Trophoblast cell (in vitro differentiated cells and primary cell): ENCODE measurements around the gene TXLNA.
"Not testable (repeated sequence)": the region's sequence is repeated elsewhere in the genome, so short reads cannot be mapped to it uniquely, and the experiment has no call there.

Experiments
- DNase-seq, 2 donors: peaks; one replicate each; pipeline ENCODE4 v3.0.0-alpha.2; 2016
- H2AFZ ChIP-seq: 2 replicates; pipeline ENCODE4 v1.6.1; 2013; ENCODE audit warnings: low read length, moderate library complexity, mild to moderate bottlenecking; ENCODE audit not compliant: insufficient read depth, poor library complexity
- H2AK5ac ChIP-seq: 2 replicates; pipeline ENCODE4 v1.6.1; 2013; ENCODE audit warnings: mild to moderate bottlenecking, low read length
- H2BK120ac ChIP-seq: 2 replicates; pipeline ENCODE4 v1.6.1; 2013; ENCODE audit warnings: low read length, mild to moderate bottlenecking, moderate library complexity; ENCODE audit not compliant: insufficient read depth, poor library complexity
- H2BK12ac ChIP-seq: 2 replicates; pipeline ENCODE4 v1.6.1; 2013; ENCODE audit warnings: mild to moderate bottlenecking, low read length, moderate library complexity
- H2BK5ac ChIP-seq: 2 replicates; pipeline ENCODE4 v1.6.1; 2013; ENCODE audit warnings: low read length, low read depth, moderate library complexity, mild to moderate bottlenecking; ENCODE audit not compliant: poor library complexity
- H3K14ac ChIP-seq: 2 replicates; pipeline ENCODE4 v1.6.1; 2013; ENCODE audit warnings: mild to moderate bottlenecking, low read length
- H3K18ac ChIP-seq: 2 replicates; pipeline ENCODE4 v1.6.1; 2013; ENCODE audit warnings: mild to moderate bottlenecking, low read length
- H3K23ac ChIP-seq: 2 replicates; pipeline ENCODE4 v1.6.1; 2013; ENCODE audit warnings: low read length
- H3K27ac ChIP-seq: 2 replicates; pipeline ENCODE4 v1.5.1; 2013; ENCODE audit warnings: low read depth, mild to moderate bottlenecking, inconsistent platforms, low read length, moderate library complexity
- H3K27me3 ChIP-seq: 2 replicates; pipeline ENCODE4 v1.6.1; 2013; ENCODE audit warnings: inconsistent platforms, mild to moderate bottlenecking, low read length, moderate library complexity; ENCODE audit not compliant: insufficient read depth
- H3K36me3 ChIP-seq, 2 experiments: 1 replicate in 1 of 2; 2 replicates in 1 of 2; pipeline ENCODE4 v1.6.1; 2013; ENCODE audit warnings: low read length in 2 of 2, mild to moderate bottlenecking in 2 of 2, moderate library complexity in 1 of 2; ENCODE audit not compliant: insufficient read depth in 2 of 2, control insufficient read depth in 1 of 2
- H3K4ac ChIP-seq: 2 replicates; pipeline ENCODE4 v1.6.1; 2013; ENCODE audit warnings: low read depth, mild to moderate bottlenecking, low read length, moderate library complexity
- H3K4me1 ChIP-seq, 2 experiments: 1 replicate in 1 of 2; 2 replicates in 1 of 2; pipeline ENCODE4 v1.6.1; 2013; ENCODE audit warnings: low read length in 2 of 2, mild to moderate bottlenecking in 2 of 2, moderate library complexity in 1 of 2; ENCODE audit not compliant: insufficient read depth in 2 of 2, control insufficient read depth in 1 of 2
- H3K4me2 ChIP-seq: 2 replicates; pipeline ENCODE4 v1.6.1; 2013; ENCODE audit warnings: inconsistent platforms, mild to moderate bottlenecking, low read length, moderate library complexity
- H3K4me3 ChIP-seq: 2 replicates; pipeline ENCODE4 v1.5.1; 2013; ENCODE audit warnings: mild to moderate bottlenecking, low read depth, low read length, inconsistent platforms
- H3K79me1 ChIP-seq: one replicate; pipeline ENCODE4 v1.6.1; 2013; ENCODE audit warnings: low read length
- H3K79me2 ChIP-seq: 2 replicates; pipeline ENCODE4 v1.6.1; 2013; ENCODE audit warnings: low read length, mild to moderate bottlenecking; ENCODE audit not compliant: control insufficient read depth, insufficient read depth, poor library complexity
- H3K9ac ChIP-seq: 2 replicates; pipeline ENCODE4 v1.6.1; 2013; ENCODE audit warnings: mild to moderate bottlenecking, low read length
- H3K9me3 ChIP-seq: 2 replicates; pipeline ENCODE4 v1.6.1; 2013; ENCODE audit warnings: low read depth, mild to moderate bottlenecking, control low read depth, inconsistent platforms, low read length; ENCODE audit not compliant: insufficient read depth
- H4K12ac ChIP-seq: 2 replicates; pipeline ENCODE4 v1.6.1; 2013; ENCODE audit warnings: low read depth, mild to moderate bottlenecking, low read length, moderate library complexity
- H4K8ac ChIP-seq: 2 replicates; pipeline ENCODE4 v1.6.1; 2013; ENCODE audit warnings: low read depth, mild to moderate bottlenecking, low read length, moderate library complexity
- H4K91ac ChIP-seq: one replicate; pipeline ENCODE4 v1.6.1; 2013; ENCODE audit warnings: low read depth, mild to moderate bottlenecking, low read length, moderate library complexity
- WGBS: extraction: QIAGEN DNeasy Blood & Tissue Kit; methylation state at CpG from one replicate; pipeline ENCODE4 v1.1.7; 2013; ENCODE audit warnings: missing lambda C conversion rate; ENCODE audit not compliant: insufficient read length, insufficient coverage; ENCODE audit errors: extremely low coverage; 5-methylcytosine and 5-hydroxymethylcytosine counted together

The TXLNA gene

DNA sequence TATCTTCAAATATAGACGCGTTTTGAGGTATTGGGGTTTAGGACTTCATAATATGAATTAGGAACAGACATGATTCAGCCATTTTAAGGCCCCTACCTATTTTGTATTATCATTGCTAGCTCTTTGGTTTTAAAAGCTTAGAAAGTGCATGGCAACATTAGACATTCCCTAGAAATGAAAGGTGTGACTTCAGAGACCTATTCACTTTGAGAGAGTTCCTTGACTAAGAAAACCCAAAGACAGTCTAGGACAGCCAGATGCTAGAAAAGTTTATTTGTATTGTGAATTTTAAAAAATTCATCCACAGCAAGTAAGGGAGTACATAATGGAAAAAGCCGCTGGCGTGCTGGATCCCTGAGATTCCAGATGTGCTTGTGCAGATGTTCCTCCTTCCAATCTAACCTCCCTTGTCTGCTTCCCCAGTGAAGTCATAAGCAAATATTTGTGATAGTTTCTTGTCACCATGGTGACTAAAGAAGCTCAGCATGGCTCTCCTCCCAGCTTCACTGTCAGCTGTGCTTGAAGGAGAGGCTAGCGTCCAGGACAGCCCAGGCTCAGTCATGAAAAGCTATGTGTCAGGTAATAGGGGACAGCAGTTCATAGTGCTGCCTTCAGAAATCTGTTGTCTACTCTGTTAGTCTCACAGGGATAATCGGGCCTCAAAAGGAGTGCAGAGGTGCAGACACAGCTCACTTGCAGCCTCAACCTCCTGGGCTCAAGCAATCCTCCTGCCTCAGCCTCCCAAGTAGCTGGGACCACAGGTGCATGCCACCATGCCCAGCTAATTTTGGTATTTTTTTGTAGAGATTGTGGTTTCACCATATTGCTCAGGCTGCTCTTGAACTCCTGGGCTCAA lies 36.8 kb upstream of the TXLNA start:
- H3K23ac ChIP-seq, result no peak overlapping the region
- H3K79me1 ChIP-seq, result no peaks in the 10 kb centered on the region
- no CpG with 5 or more reads among the region's 6 CpGs for WGBS
- H3K4ac ChIP-seq, result no peak overlapping the region
- H2BK5ac ChIP-seq, result no peak overlapping the region
- peaks cover 1% of the 10 kb centered on the region for H3K9me3 ChIP-seq
- H3K18ac ChIP-seq, result no peak overlapping the region
- H3K4me2 ChIP-seq, result no peak overlapping the region
- H4K91ac ChIP-seq, result no peak overlapping the region
- peak; percentile 91 to 98 for DNase-seq
- no peak overlapping the region for H2AFZ ChIP-seq
- no peaks in the 10 kb centered on the region for H3K79me2 ChIP-seq
- peaks cover 0 to 2% of the 10 kb centered on the region in 2 experiments for H3K4me1 ChIP-seq
- H3K27me3 ChIP-seq, result no peaks in the 10 kb centered on the region
- H3K4me3 ChIP-seq, result no peak overlapping the region
- no peak overlapping the region for H4K8ac ChIP-seq
- H2BK120ac ChIP-seq, result no peak overlapping the region
- H2AK5ac ChIP-seq, result no peak overlapping the region
- peaks cover 2 to 4% of the 10 kb centered on the region in 2 experiments for H3K36me3 ChIP-seq
- H3K27ac ChIP-seq, result no peak overlapping the region
- no peak overlapping the region for H2BK12ac ChIP-seq
- no peak overlapping the region for H3K14ac ChIP-seq
- no peak overlapping the region for H4K12ac ChIP-seq
- H3K9ac ChIP-seq, result no peak overlapping the region

GRCh38 chr1:32143302-32143695 lies 36.2 kb upstream of the TXLNA start:
- not testable (repeated sequence) for H2BK5ac ChIP-seq, H3K27ac ChIP-seq, H3K4me1 ChIP-seq, H3K14ac ChIP-seq, H2BK12ac ChIP-seq, H3K79me1 ChIP-seq, DNase-seq, H3K27me3 ChIP-seq, H4K12ac ChIP-seq, H3K4ac ChIP-seq, H3K4me3 ChIP-seq, H3K36me3 ChIP-seq, H3K9me3 ChIP-seq, H3K79me2 ChIP-seq, H2AFZ ChIP-seq, H3K23ac ChIP-seq, H2AK5ac ChIP-seq, H3K4me2 ChIP-seq, H4K8ac ChIP-seq, H3K18ac ChIP-seq, H2BK120ac ChIP-seq, H4K91ac ChIP-seq, H3K9ac ChIP-seq
- WGBS, result no CpG with 5 or more reads among the region's 4 CpGs

DNA sequence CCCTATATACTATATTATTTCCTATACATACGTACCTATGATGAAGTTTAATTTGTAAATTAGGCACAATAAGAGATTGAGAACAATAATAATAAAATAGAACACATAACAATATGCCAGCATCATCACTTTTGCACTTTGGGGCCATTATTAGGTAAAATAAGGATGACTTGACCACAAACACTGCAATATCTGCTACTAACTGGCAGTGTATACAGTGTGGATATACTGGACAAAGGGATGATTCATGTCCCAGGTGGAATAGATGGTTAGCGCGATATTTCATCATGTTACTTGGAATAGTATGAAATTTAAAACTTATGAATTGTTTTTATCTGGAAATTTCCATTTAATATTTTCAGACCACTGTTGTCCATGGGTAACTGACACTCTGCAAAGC lies 35.4 kb upstream of the TXLNA start:
- Histone ChIP-seq H3K4ac (no peak overlapping the region), H3K18ac (no peak overlapping the region), H3K23ac (no peak overlapping the region), H2AFZ (no peak overlapping the region), H3K79me2 (no peaks in the 10 kb centered on the region), H3K27ac (no peak overlapping the region), H4K91ac (no peak overlapping the region), H3K9ac (no peak overlapping the region), H2AK5ac (no peak overlapping the region), H2BK5ac (no peak overlapping the region), H3K4me2 (no peak overlapping the region), H2BK120ac (no peak overlapping the region), H4K12ac (no peak overlapping the region), H3K36me3 (peaks cover 3 to 4% of the 10 kb centered on the region in 2 experiments), H4K8ac (no peak overlapping the region), H2BK12ac (no peak overlapping the region), H3K4me3 (no peak overlapping the region), H3K9me3 (peaks cover 3% of the 10 kb centered on the region), H3K79me1 (no peaks in the 10 kb centered on the region), H3K27me3 (no peaks in the 10 kb centered on the region), H3K4me1 (peaks cover 0 to 2% of the 10 kb centered on the region in 2 experiments), H3K14ac (no peak overlapping the region)
- DNase-seq, result peak in 1 of 2 donors; percentile 37
- WGBS, result no CpG with 5 or more reads among the region's 3 CpGs

- not testable (repeated sequence) for H2BK12ac ChIP-seq, H2AFZ ChIP-seq, H3K27ac ChIP-seq, H3K79me1 ChIP-seq, H3K9ac ChIP-seq, H3K14ac ChIP-seq, H3K36me3 ChIP-seq, DNase-seq, H3K4me2 ChIP-seq, H3K9me3 ChIP-seq, H3K23ac ChIP-seq, H4K8ac ChIP-seq, H4K12ac ChIP-seq, H2BK120ac ChIP-seq, H3K4me3 ChIP-seq, H3K27me3 ChIP-seq, H3K18ac ChIP-seq, H3K4me1 ChIP-seq, H4K91ac ChIP-seq, H3K79me2 ChIP-seq, H3K4ac ChIP-seq, H2BK5ac ChIP-seq, H2AK5ac ChIP-seq
- WGBS, result no CpG with 5 or more reads among the region's 5 CpGs
Measured at GRCh38 chr1:32147799-32148198, 31.7 kb upstream of the TXLNA start.
